H9 (cell line): ENCODE data around the gene CBR3. TPM values are rescaled to one million over a fixed set of nuclear protein-coding genes. Genes with fewer than 3 reads are reported as not detected.

Experiments
- DNase-seq: peaks from one replicate; pipeline ENCODE4 v3.0.0-alpha.2; 2017
- H2AFZ ChIP-seq: one replicate; pipeline ENCODE4 v1.6.1; 2013; ENCODE audit warnings: mild to moderate bottlenecking, low read length, control low read depth, moderate library complexity
- H2AK5ac ChIP-seq: 2 replicates; pipeline ENCODE4 v1.6.1; 2013; ENCODE audit warnings: low read length, control low read depth, mixed read lengths; ENCODE audit not compliant: insufficient read length
- H2BK120ac ChIP-seq: one replicate; pipeline ENCODE4 v1.6.1; 2013; ENCODE audit warnings: low read depth, mild to moderate bottlenecking, low read length, control low read depth, inconsistent platforms; ENCODE audit not compliant: poor library complexity, severe bottlenecking
- H2BK12ac ChIP-seq: 2 replicates; pipeline ENCODE4 v1.6.1; 2013; ENCODE audit warnings: low read length, control low read depth, mixed read lengths, low read depth; ENCODE audit not compliant: insufficient read length
- H2BK15ac ChIP-seq: 2 replicates; pipeline ENCODE4 v1.6.1; 2013; ENCODE audit warnings: low read depth, low read length, control low read depth
- H2BK20ac ChIP-seq: one replicate; pipeline ENCODE4 v1.6.1; 2013; ENCODE audit warnings: low read depth, mild to moderate bottlenecking, low read length, control low read depth, inconsistent platforms; ENCODE audit not compliant: poor library complexity, severe bottlenecking
- H2BK5ac ChIP-seq: 2 replicates; pipeline ENCODE4 v1.6.1; 2013; ENCODE audit warnings: low read length, control low read depth, mixed read lengths; ENCODE audit not compliant: insufficient read length
- H3K14ac ChIP-seq: 2 replicates; pipeline ENCODE4 v1.6.1; 2013; ENCODE audit warnings: low read length, control low read depth; ENCODE audit not compliant: insufficient read depth
- H3K18ac ChIP-seq: 2 replicates; pipeline ENCODE4 v1.6.1; 2013; ENCODE audit warnings: low read depth, mild to moderate bottlenecking, mixed read lengths, low read length, control low read depth; ENCODE audit not compliant: insufficient read length
- H3K23ac ChIP-seq: 2 replicates; pipeline ENCODE4 v1.6.1; 2013; ENCODE audit warnings: low read length, control low read depth, mixed read lengths, low read depth; ENCODE audit not compliant: insufficient read length
- H3K23me2 ChIP-seq: 2 replicates; pipeline ENCODE4 v1.6.1; 2013; ENCODE audit warnings: low read depth, mild to moderate bottlenecking, mixed read lengths, low read length, control low read depth; ENCODE audit not compliant: insufficient read length, poor library complexity, severe bottlenecking
- H3K27ac ChIP-seq: 2 replicates; pipeline ENCODE4 v1.5.1; 2013; ENCODE audit warnings: low read length, control low read depth, mixed read lengths, low read depth; ENCODE audit not compliant: insufficient read length
- H3K27me3 ChIP-seq: 2 replicates; pipeline ENCODE4 v1.6.1; 2013; ENCODE audit warnings: low read length, control low read depth, inconsistent platforms; ENCODE audit not compliant: insufficient read depth
- H3K4ac ChIP-seq: 2 replicates; pipeline ENCODE4 v1.6.1; 2013; ENCODE audit warnings: low read depth, mild to moderate bottlenecking, control low read depth, inconsistent platforms, low read length, moderate library complexity
- H3K4me1 ChIP-seq: 2 replicates; pipeline ENCODE4 v1.6.1; 2013; ENCODE audit warnings: low read length, control low read depth, inconsistent platforms; ENCODE audit not compliant: insufficient read depth
- H3K4me2 ChIP-seq: 2 replicates; pipeline ENCODE4 v1.6.1; 2013; ENCODE audit warnings: low read length, control low read depth, mixed read lengths; ENCODE audit not compliant: insufficient read length, insufficient read depth
- H3K56ac ChIP-seq: 2 replicates; pipeline ENCODE4 v1.6.1; 2013; ENCODE audit warnings: low read depth, mild to moderate bottlenecking, mixed read lengths, low read length, control low read depth; ENCODE audit not compliant: insufficient read length
- H3K79me1 ChIP-seq: 2 replicates; pipeline ENCODE4 v1.6.1; 2013; ENCODE audit warnings: low read depth, mild to moderate bottlenecking, moderate library complexity, low read length, control low read depth, inconsistent platforms; ENCODE audit not compliant: insufficient read depth, poor library complexity, severe bottlenecking
- H3K79me2 ChIP-seq: 2 replicates; pipeline ENCODE4 v1.6.1; 2013; ENCODE audit warnings: low read length, control low read depth, inconsistent platforms; ENCODE audit not compliant: insufficient read depth
- H3K9ac ChIP-seq: 2 replicates; pipeline ENCODE4 v1.6.1; 2013; ENCODE audit warnings: low read length, control low read depth, mixed read lengths; ENCODE audit not compliant: insufficient read length; ENCODE audit errors: extremely low read depth
- H3K9me3 ChIP-seq: one replicate; pipeline ENCODE4 v1.6.1; 2013; ENCODE audit warnings: low read depth, low read length, inconsistent platforms; ENCODE audit not compliant: control insufficient read depth
- H3T11ph ChIP-seq: one replicate; pipeline ENCODE4 v1.6.1; 2013; ENCODE audit warnings: mild to moderate bottlenecking, low read length, control low read depth, inconsistent platforms
- H4K20me1 ChIP-seq: one replicate; pipeline ENCODE4 v1.6.1; 2013; ENCODE audit not compliant: control insufficient read depth, insufficient read length, insufficient read depth
- H4K5ac ChIP-seq: 2 replicates; pipeline ENCODE4 v1.6.1; 2013; ENCODE audit warnings: low read depth, mild to moderate bottlenecking, mixed read lengths, low read length, control low read depth; ENCODE audit not compliant: insufficient read length
- H4K8ac ChIP-seq: replicated peaks from 2 replicates; pipeline ENCODE4 v1.6.1; 2013; ENCODE audit warnings: low read length, control low read depth, mixed read lengths, low read depth; ENCODE audit not compliant: insufficient read length
- H4K91ac ChIP-seq: 2 replicates; pipeline ENCODE4 v1.6.1; 2013; ENCODE audit warnings: low read depth, mild to moderate bottlenecking, moderate library complexity, mixed read lengths, low read length, control low read depth; ENCODE audit not compliant: insufficient read length
- H3K27ac Mint-ChIP-seq, 3 experiments: 2 replicates in 2 of 3; 3 replicates in 1 of 3; pipeline ENCODE4 v1.8.0; 2020 to 2021; ENCODE audit warnings: mixed read lengths in 3 of 3, mild to moderate bottlenecking in 1 of 3, moderate library complexity in 1 of 3
- H3K27me3 Mint-ChIP-seq: 2 replicates; pipeline ENCODE4 v1.8.0; 2021; ENCODE audit warnings: low read depth, mild to moderate bottlenecking, moderate library complexity, mixed read lengths
- H3K36me3 Mint-ChIP-seq, 3 experiments: 2 replicates in 2 of 3; 3 replicates in 1 of 3; pipeline ENCODE4 v1.8.0; 2020 to 2021; ENCODE audit warnings: low read depth in 3 of 3, mixed read lengths in 3 of 3; ENCODE audit not compliant: insufficient read depth in 1 of 3
- H3K4me1 Mint-ChIP-seq, 2 experiments: 2 replicates each; pipeline ENCODE4 v1.8.0; 2020; ENCODE audit warnings: mixed read lengths in 2 of 2
- H3K4me3 Mint-ChIP-seq, 2 experiments: 2 replicates in 1 of 2; 3 replicates in 1 of 2; pipeline ENCODE4 v1.8.0; 2020 to 2021; ENCODE audit warnings: mild to moderate bottlenecking in 2 of 2, mixed read lengths in 2 of 2, moderate library complexity in 1 of 2
- H3K9me3 Mint-ChIP-seq, 2 experiments: 2 replicates in 1 of 2; 3 replicates in 1 of 2; pipeline ENCODE4 v1.8.0; 2020; ENCODE audit warnings: mild to moderate bottlenecking in 2 of 2, mixed read lengths in 2 of 2, moderate library complexity in 1 of 2
- WGBS: extraction: QIAGEN DNeasy Blood & Tissue Kit; methylation state at CpG from one replicate; pipeline ENCODE4 v1.1.7; 2013; ENCODE audit warnings: missing lambda C conversion rate, low lambda C conversion rate, mixed read lengths; ENCODE audit not compliant: insufficient read length; ENCODE audit errors: extremely low coverage; 5-methylcytosine and 5-hydroxymethylcytosine counted together
- total RNA-seq: library from RNA; stranded (reverse); gene quantifications from 2 replicates; pipeline ENCODE4 v1.2.1, GENCODE V29; 2021
- TF ChIP-seq, protein P1 (sequence below): fragments of 200-600 bp; sonication (generic); conservative IDR thresholded peaks from 3 replicates; pipeline ENCODE4 v1.8.0; 2021; ENCODE audit warnings: antibody characterized with exemption, mild to moderate bottlenecking

Gene CBR3
- total RNA-seq, 1 experiment from 2014 or later, result 2.4 TPM

DNA sequence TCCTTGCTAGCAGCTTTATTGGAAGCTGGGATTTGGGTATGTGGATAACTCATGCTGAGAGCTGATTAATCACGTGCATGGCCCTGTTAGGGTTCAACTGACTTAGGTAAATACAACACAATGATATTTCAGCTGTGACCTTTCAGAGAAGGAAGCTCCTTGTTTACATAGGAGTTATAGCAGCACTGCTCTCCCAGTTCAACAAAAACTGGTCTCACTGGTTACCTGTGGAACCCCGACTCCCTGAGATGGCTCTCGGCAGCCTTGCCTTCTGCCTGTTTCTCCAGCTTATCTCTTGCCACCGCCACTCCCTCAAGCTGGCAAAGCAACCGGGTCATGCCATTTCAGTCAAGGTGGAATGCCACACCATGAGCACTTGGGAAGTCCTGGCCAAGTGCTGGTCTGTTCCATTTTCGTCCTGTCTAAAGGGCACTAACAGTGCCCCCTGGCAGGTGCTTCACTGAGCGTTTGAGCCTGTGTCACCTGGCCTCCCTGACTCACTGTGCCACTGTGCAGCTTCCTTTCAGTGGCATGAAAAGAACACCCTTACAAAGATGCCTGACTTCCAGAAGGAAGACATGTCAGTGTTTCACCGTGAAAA, 53.3 kb downstream of the CBR3 start:
- no peaks in the 10 kb centered on the region for H3K27me3 ChIP-seq
- Mint-ChIP-seq H3K4me1 (peaks cover 19 to 23% of the 10 kb centered on the region in 2 experiments), H3K4me3 (no peak overlapping the region), H3K27me3 (no peaks in the 10 kb centered on the region), H3K36me3 (peaks cover 0 to 2% (median 0%) of the 10 kb centered on the region in 3 experiments; a peak in 1 of 7 replicates), H3K27ac (peak overlapping the region; percentile 6 to 85 (median 67); a peak in 4 of 7 replicates), H3K9me3 (no peaks in the 10 kb centered on the region)
- H2BK20ac ChIP-seq, result no peak overlapping the region
- no peaks in the 10 kb centered on the region for H3K79me1 ChIP-seq
- H2BK12ac ChIP-seq, result no peak overlapping the region
- H3K23me2 ChIP-seq, result no peaks in the 10 kb centered on the region
- TF ChIP-seq, protein P1, sequence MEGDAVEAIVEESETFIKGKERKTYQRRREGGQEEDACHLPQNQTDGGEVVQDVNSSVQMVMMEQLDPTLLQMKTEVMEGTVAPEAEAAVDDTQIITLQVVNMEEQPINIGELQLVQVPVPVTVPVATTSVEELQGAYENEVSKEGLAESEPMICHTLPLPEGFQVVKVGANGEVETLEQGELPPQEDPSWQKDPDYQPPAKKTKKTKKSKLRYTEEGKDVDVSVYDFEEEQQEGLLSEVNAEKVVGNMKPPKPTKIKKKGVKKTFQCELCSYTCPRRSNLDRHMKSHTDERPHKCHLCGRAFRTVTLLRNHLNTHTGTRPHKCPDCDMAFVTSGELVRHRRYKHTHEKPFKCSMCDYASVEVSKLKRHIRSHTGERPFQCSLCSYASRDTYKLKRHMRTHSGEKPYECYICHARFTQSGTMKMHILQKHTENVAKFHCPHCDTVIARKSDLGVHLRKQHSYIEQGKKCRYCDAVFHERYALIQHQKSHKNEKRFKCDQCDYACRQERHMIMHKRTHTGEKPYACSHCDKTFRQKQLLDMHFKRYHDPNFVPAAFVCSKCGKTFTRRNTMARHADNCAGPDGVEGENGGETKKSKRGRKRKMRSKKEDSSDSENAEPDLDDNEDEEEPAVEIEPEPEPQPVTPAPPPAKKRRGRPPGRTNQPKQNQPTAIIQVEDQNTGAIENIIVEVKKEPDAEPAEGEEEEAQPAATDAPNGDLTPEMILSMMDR, result no peak
- H3K4ac ChIP-seq, result no peak overlapping the region
- H4K20me1 ChIP-seq, result no peaks in the 10 kb centered on the region
- no peak overlapping the region for H3K23ac ChIP-seq
- H4K5ac ChIP-seq, result no peak overlapping the region
- no peak overlapping the region for H3K18ac ChIP-seq
- no peak overlapping the region for H3K14ac ChIP-seq
- no peak overlapping the region for H4K91ac ChIP-seq
- no peak overlapping the region for H3K9ac ChIP-seq
- no peaks in the 10 kb centered on the region; the same call in 1 of the 2 replicates for H3K4me1 ChIP-seq
- H3K79me2 ChIP-seq, result no peaks in the 10 kb centered on the region
- no peak overlapping the region for H3K4me2 ChIP-seq
- H4K8ac ChIP-seq, result no peak overlapping the region
- no peak overlapping the region for H2BK5ac ChIP-seq
- no peak overlapping the region for H2AK5ac ChIP-seq
- H2BK15ac ChIP-seq, result no peak overlapping the region
- WGBS, result no CpG with 5 or more reads among the region's 8 CpGs
- H3K56ac ChIP-seq, result no peak overlapping the region
- no peak for DNase-seq
- no peak overlapping the region for H2AFZ ChIP-seq
- H2BK120ac ChIP-seq, result no peak overlapping the region
- H3K27ac ChIP-seq, result no peak overlapping the region
- H3K9me3 ChIP-seq, result no peaks in the 10 kb centered on the region
- no peak overlapping the region for H3T11ph ChIP-seq
